ENCODE results near the gene HNRNPF. TPM values are rescaled to one million over a fixed set of nuclear protein-coding genes. Genes with fewer than 3 reads are reported as not detected.
"Not testable (repeated sequence)": the region's sequence is repeated elsewhere in the genome, so short reads cannot be mapped to it uniquely, and the experiment has no call there.

HNRNPF gene
- total RNA-seq, 1 experiment from 2014 or later, result 198 TPM

DNA sequence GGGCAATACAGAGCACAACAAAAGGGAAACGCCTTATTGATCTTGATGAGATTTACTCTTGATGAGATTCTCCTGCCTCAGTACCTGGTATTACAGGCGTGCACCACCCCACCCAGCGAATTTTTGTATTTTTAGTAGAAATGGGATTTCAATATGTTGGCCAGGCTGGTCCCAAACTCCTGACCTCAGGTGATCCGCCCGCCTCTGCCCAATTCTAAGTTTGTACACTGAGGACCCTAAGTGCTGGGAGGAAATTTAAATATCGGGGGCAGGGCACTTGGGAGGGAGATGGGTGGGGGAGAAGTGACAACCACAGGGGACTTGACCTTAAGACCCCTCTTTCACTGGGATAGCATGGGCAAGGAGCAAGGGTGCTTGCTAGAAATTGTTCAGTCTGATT lies 14.1 kb downstream of the HNRNPF start:
- TF ChIP-seq, protein P1, sequence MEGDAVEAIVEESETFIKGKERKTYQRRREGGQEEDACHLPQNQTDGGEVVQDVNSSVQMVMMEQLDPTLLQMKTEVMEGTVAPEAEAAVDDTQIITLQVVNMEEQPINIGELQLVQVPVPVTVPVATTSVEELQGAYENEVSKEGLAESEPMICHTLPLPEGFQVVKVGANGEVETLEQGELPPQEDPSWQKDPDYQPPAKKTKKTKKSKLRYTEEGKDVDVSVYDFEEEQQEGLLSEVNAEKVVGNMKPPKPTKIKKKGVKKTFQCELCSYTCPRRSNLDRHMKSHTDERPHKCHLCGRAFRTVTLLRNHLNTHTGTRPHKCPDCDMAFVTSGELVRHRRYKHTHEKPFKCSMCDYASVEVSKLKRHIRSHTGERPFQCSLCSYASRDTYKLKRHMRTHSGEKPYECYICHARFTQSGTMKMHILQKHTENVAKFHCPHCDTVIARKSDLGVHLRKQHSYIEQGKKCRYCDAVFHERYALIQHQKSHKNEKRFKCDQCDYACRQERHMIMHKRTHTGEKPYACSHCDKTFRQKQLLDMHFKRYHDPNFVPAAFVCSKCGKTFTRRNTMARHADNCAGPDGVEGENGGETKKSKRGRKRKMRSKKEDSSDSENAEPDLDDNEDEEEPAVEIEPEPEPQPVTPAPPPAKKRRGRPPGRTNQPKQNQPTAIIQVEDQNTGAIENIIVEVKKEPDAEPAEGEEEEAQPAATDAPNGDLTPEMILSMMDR (IDR thresholded peaks at IDR 0.05; ENCODE audit: unreplicated experiment), result no peak
- H3K27ac Mint-ChIP-seq (ENCODE audit: low read depth, unreplicated experiment), result peak overlapping the region; percentile 74
- peak overlapping the region; percentile 73 for H3K4me3 Mint-ChIP-seq (ENCODE audit: unreplicated experiment)
- H3K9me3 Mint-ChIP-seq (ENCODE audit: unreplicated experiment), result no peaks in the 10 kb centered on the region
- H3K36me3 Mint-ChIP-seq (ENCODE audit: insufficient read depth, unreplicated experiment), result peaks cover 93% of the 10 kb centered on the region
- H3K27me3 Mint-ChIP-seq (ENCODE audit: insufficient read depth, unreplicated experiment), result no peaks in the 10 kb centered on the region
- no TSS peak for BruUV-seq (replicated peaks)
- POLR2A ChIA-PET, result interaction anchor here (0.6 to 8.9 kb wide), 7 partner anchors 11 to 257 kb away, joined by 3 to 169 read pairs (median 7); partner anchors contain the start of genes CSGALNACT2 and HNRNPF
- H3K4me1 Mint-ChIP-seq (ENCODE audit: insufficient read depth, unreplicated experiment), result peaks cover 23% of the 10 kb centered on the region
- intact Hi-C loops (cut with micrococcal nuclease), result no loop called here
- CTCF ChIA-PET, result interaction anchor here (1.1 to 1.3 kb wide), 3 partner anchors 9 to 57 kb away, joined by 3 read pairs; no protein-coding TSS in a partner anchor
- no peak for DNase-seq (ENCODE audit: unreplicated experiment)

- Mint-ChIP-seq H3K4me1 (ENCODE audit: insufficient read depth, unreplicated experiment) (peaks cover 15% of the 10 kb centered on the region), H3K36me3 (ENCODE audit: insufficient read depth, unreplicated experiment) (peaks cover 94% of the 10 kb centered on the region), H3K4me3 (ENCODE audit: unreplicated experiment) (no peak overlapping the region), H3K27me3 (ENCODE audit: insufficient read depth, unreplicated experiment) (no peaks in the 10 kb centered on the region), H3K27ac (ENCODE audit: low read depth, unreplicated experiment) (peak overlapping the region; percentile 30), H3K9me3 (ENCODE audit: unreplicated experiment) (no peaks in the 10 kb centered on the region)
- ChIA-PET POLR2A (interaction anchor here (0.6 to 8.9 kb wide), 4 partner anchors 9 to 82 kb away, joined by 3 to 169 read pairs (median 17); partner anchors contain the start of gene HNRNPF), CTCF (interaction anchor here (0.5 to 1.6 kb wide), 5 partner anchors 9 to 221 kb away, joined by 3 to 6 read pairs (median 3); no protein-coding TSS in a partner anchor)
- TF ChIP-seq, protein P1 (IDR thresholded peaks at IDR 0.05; ENCODE audit: unreplicated experiment), result no peak
- BruUV-seq (replicated peaks), result TSS peak; percentile 17
- intact Hi-C loops (cut with micrococcal nuclease), result no loop called here
- DNase-seq (ENCODE audit: unreplicated experiment), result no peak
Observed at GRCh38 chr10:43393606-43394360, 15.2 kb downstream of the HNRNPF start.

GRCh38 chr10:43393186-43393585 lies 15.8 kb downstream of the HNRNPF start:
- POLR2A ChIA-PET, result interaction anchor here (0.6 to 8.9 kb wide), 3 partner anchors 9 to 83 kb away, joined by 4 to 169 read pairs (median 30); partner anchors contain the start of gene HNRNPF
- BruUV-seq (replicated peaks); H3K9me3 Mint-ChIP-seq (ENCODE audit: unreplicated experiment); intact Hi-C loops (cut with micrococcal nuclease); DNase-seq (ENCODE audit: unreplicated experiment); H3K27me3 Mint-ChIP-seq (ENCODE audit: insufficient read depth, unreplicated experiment); H3K4me3 Mint-ChIP-seq (ENCODE audit: unreplicated experiment): not testable (repeated sequence)
- H3K36me3 Mint-ChIP-seq (ENCODE audit: insufficient read depth, unreplicated experiment), result peaks cover 95% of the 10 kb centered on the region
- peak overlapping the region; percentile 73 for H3K27ac Mint-ChIP-seq (ENCODE audit: low read depth, unreplicated experiment)
- CTCF ChIA-PET, result interaction anchor here (0.5 to 1.6 kb wide), 2 partner anchors 9 to 69 kb away, joined by 3 to 6 read pairs; no protein-coding TSS in a partner anchor
- H3K4me1 Mint-ChIP-seq (ENCODE audit: insufficient read depth, unreplicated experiment), result peaks cover 20% of the 10 kb centered on the region

GRCh38 chr10:43392748-43393147 lies 16.2 kb downstream of the HNRNPF start:
- DNase-seq (ENCODE audit: unreplicated experiment), result no peak
- H3K27me3 Mint-ChIP-seq (ENCODE audit: insufficient read depth, unreplicated experiment), result no peaks in the 10 kb centered on the region
- BruUV-seq (replicated peaks), result no TSS peak
- POLR2A ChIA-PET, result interaction anchor here (4.3 to 8.9 kb wide), 2 partner anchors 8 to 14 kb away, joined by 30 to 169 read pairs; partner anchors contain the start of gene HNRNPF
- H3K36me3 Mint-ChIP-seq (ENCODE audit: insufficient read depth, unreplicated experiment), result peaks cover 95% of the 10 kb centered on the region
- peaks cover 21% of the 10 kb centered on the region for H3K4me1 Mint-ChIP-seq (ENCODE audit: insufficient read depth, unreplicated experiment)
- no peak overlapping the region for H3K4me3 Mint-ChIP-seq (ENCODE audit: unreplicated experiment)
- no peaks in the 10 kb centered on the region for H3K9me3 Mint-ChIP-seq (ENCODE audit: unreplicated experiment)
- TF ChIP-seq, protein P1 (IDR thresholded peaks at IDR 0.05; ENCODE audit: unreplicated experiment), result no peak
- CTCF ChIA-PET, result interaction anchor here (1.6 kb wide), 1 partner anchor 8 kb away, joined by 6 read pairs; no protein-coding TSS in a partner anchor
- peak overlapping the region; percentile 73 for H3K27ac Mint-ChIP-seq (ENCODE audit: low read depth, unreplicated experiment)
- intact Hi-C loops (cut with micrococcal nuclease), result no loop called here

All from MCF 10A (cell line).